Mesothelial cell of epicardium (in vitro differentiated cells): Measurements from ENCODE around the gene NOC4L. TPM values are rescaled to one million over a fixed set of nuclear protein-coding genes. Genes with fewer than 3 reads are reported as not detected.
A peak's percentile ranks its signal among the peaks of the same experiment; 100 is the strongest.

Experiments
- DNase-seq, 2 experiments: peaks; one replicate each; pipeline ENCODE4 v3.0.0; 2021; ENCODE audit warnings: low spot score in 2 of 2; ENCODE audit not compliant: unreplicated experiment in 2 of 2
- H3K27ac Mint-ChIP-seq: 2 replicates; pipeline ENCODE4 v1.8.0; 2021; ENCODE audit warnings: mixed read lengths
- H3K27me3 Mint-ChIP-seq: 2 replicates; pipeline ENCODE4 v1.8.0; 2021; ENCODE audit warnings: low read depth, mixed read lengths
- H3K36me3 Mint-ChIP-seq: 2 replicates; pipeline ENCODE4 v1.8.0; 2021; ENCODE audit warnings: mixed read lengths
- H3K4me1 Mint-ChIP-seq: 2 replicates; pipeline ENCODE4 v1.8.0; 2021; ENCODE audit warnings: mixed read lengths
- H3K4me3 Mint-ChIP-seq: 2 replicates; pipeline ENCODE4 v1.8.0; 2021; ENCODE audit warnings: mild to moderate bottlenecking, moderate library complexity, mixed read lengths
- H3K9me3 Mint-ChIP-seq: 2 replicates; pipeline ENCODE4 v1.8.0; 2021; ENCODE audit warnings: mixed read lengths
- total RNA-seq: library from RNA; stranded (reverse); gene quantifications from 3 replicates; pipeline ENCODE4 v1.2.1, GENCODE V29; 2021
- TF ChIP-seq, protein P1 (sequence below): fragments of 200-600 bp; sonication (generic); IDR thresholded peaks from one replicate; pipeline ENCODE4 v1.5.0; 2021; ENCODE audit warnings: antibody characterized with exemption; ENCODE audit not compliant: unreplicated experiment

The NOC4L gene
- total RNA-seq, 1 donor from 2014 or later: 25.1 TPM

DNA sequence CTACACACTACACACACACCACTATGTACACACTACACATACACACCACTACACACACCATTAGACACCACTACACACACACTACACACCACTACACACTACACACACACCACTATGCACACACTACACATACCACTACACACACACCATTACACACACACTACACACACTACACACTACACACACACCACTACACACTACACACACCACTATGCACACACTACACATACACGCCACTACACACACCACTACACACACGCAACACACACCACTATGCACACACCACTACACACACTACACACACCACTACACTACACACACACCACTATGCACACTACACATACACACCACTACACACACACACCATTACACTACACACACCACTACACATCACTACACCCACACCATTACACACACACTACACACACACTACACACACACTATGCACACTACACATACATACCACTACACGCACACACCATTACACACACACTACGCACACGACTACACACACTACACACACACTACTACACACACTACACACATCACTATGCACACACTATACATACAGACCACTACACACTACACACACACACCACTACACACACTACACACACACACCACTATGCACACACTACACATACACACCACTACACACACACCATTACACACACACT, 13.6 kb downstream of the NOC4L start:
- Mint-ChIP-seq H3K4me1 (no peaks in the 10 kb centered on the region), H3K27ac (no peak overlapping the region), H3K27me3 (peaks cover 9% of the 10 kb centered on the region), H3K36me3 (no peaks in the 10 kb centered on the region), H3K4me3 (no peak overlapping the region), H3K9me3 (no peaks in the 10 kb centered on the region)
- TF ChIP-seq, protein P1, sequence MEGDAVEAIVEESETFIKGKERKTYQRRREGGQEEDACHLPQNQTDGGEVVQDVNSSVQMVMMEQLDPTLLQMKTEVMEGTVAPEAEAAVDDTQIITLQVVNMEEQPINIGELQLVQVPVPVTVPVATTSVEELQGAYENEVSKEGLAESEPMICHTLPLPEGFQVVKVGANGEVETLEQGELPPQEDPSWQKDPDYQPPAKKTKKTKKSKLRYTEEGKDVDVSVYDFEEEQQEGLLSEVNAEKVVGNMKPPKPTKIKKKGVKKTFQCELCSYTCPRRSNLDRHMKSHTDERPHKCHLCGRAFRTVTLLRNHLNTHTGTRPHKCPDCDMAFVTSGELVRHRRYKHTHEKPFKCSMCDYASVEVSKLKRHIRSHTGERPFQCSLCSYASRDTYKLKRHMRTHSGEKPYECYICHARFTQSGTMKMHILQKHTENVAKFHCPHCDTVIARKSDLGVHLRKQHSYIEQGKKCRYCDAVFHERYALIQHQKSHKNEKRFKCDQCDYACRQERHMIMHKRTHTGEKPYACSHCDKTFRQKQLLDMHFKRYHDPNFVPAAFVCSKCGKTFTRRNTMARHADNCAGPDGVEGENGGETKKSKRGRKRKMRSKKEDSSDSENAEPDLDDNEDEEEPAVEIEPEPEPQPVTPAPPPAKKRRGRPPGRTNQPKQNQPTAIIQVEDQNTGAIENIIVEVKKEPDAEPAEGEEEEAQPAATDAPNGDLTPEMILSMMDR: no peak
- DNase-seq: no peak

- peak in 1 of 2 experiments; percentile 19 for DNase-seq
- TF ChIP-seq, protein P1: no peak
- Mint-ChIP-seq H3K4me1 (no peaks in the 10 kb centered on the region), H3K27ac (no peak overlapping the region), H3K36me3 (no peaks in the 10 kb centered on the region), H3K27me3 (peaks cover 16% of the 10 kb centered on the region), H3K4me3 (no peak overlapping the region), H3K9me3 (no peaks in the 10 kb centered on the region)
Observed at GRCh38 chr12:132158677-132159554, 14.7 kb downstream of the NOC4L start.

DNA sequence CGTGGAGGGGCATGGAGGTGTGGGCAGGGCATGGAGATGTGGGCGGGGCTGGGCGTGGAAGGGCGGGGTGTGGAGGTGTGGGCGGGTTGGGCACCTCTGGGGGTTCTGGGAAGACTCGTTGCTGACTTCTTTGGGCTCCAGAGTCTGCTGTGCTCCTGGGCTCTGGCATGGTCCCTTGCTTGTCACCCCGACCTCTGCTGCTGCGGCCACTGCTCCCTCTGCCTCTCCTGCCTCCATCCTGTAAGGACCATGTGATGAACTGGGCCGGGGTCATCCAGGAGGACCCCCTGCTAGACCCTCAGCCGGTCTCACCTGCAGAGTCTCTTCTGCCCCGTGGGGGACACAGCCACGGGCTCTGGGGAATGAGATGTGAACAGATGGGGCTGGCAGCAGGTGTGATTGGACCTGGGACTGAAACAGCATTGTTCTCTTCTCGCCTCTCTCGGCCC, 15.3 kb downstream of the NOC4L start:
- no peaks in the 10 kb centered on the region for H3K4me1 Mint-ChIP-seq
- DNase-seq: peak in 1 of 2 experiments; percentile 11
- TF ChIP-seq, protein P1: no peak
- H3K4me3 Mint-ChIP-seq: no peak overlapping the region
- no peaks in the 10 kb centered on the region for H3K9me3 Mint-ChIP-seq
- no peaks in the 10 kb centered on the region for H3K36me3 Mint-ChIP-seq
- H3K27me3 Mint-ChIP-seq: peaks cover 22% of the 10 kb centered on the region
- no peak overlapping the region for H3K27ac Mint-ChIP-seq

- Mint-ChIP-seq H3K27ac (no peak overlapping the region), H3K36me3 (no peaks in the 10 kb centered on the region), H3K4me3 (no peak overlapping the region), H3K4me1 (no peaks in the 10 kb centered on the region), H3K27me3 (peaks cover 23% of the 10 kb centered on the region), H3K9me3 (no peaks in the 10 kb centered on the region)
- TF ChIP-seq, protein P1: no peak
- no peak for DNase-seq
Observed at GRCh38 chr12:132160016-132160415, 15.8 kb downstream of the NOC4L start.

DNA sequence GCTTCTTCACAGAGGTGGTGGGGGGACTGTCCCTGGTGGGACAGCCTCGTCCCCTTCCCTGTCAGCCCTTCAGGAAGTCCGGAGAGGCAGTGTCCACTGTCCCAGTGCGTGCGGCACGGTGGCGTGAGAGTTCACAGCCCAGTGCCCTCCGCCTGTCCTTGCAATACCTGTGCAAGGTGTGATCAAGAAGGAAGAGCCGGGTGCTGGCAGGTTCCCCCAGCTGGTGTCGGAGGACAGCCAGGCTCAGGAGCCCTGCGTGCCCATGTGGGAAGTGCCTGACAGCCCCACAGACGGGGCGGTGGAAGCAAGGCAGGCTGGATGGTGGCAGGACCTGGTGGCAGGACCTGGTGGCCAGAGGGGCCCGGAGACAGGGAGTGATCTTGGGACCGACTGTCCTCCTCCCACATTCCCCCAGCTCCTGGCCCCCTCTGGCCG, 16.4 kb downstream of the NOC4L start:
- Mint-ChIP-seq H3K9me3 (no peaks in the 10 kb centered on the region), H3K27me3 (peaks cover 23% of the 10 kb centered on the region), H3K27ac (no peak overlapping the region), H3K4me1 (no peaks in the 10 kb centered on the region), H3K36me3 (no peaks in the 10 kb centered on the region), H3K4me3 (no peak overlapping the region)
- DNase-seq: peak in 1 of 2 experiments; percentile 15
- TF ChIP-seq, protein P1: no peak
